ENCODE results near the gene KCNK2.
"Not testable (repeated sequence)": the region's sequence is repeated elsewhere in the genome, so short reads cannot be mapped to it uniquely, and the experiment has no call there.

KCNK2 gene

GRCh38 chr1:215160351-215160750 is 77.8 kb downstream of the KCNK2 start:
- no peak overlapping the region for H3K27ac Mint-ChIP-seq
- no peaks in the 10 kb centered on the region for H3K36me3 Mint-ChIP-seq (ENCODE audit: low read depth)
- ATAC-seq: no peak
- H3K4me3 Mint-ChIP-seq: no peak overlapping the region
- DNase-seq: no peak
- H3K4me1 Mint-ChIP-seq: no peaks in the 10 kb centered on the region
- H3K27me3 Mint-ChIP-seq: no peaks in the 10 kb centered on the region
- H3K9me3 Mint-ChIP-seq: peaks cover 17% of the 10 kb centered on the region

GRCh38 chr1:215163144-215163543 is 80.6 kb downstream of the KCNK2 start:
- H3K4me3 Mint-ChIP-seq; ATAC-seq; H3K36me3 Mint-ChIP-seq (ENCODE audit: low read depth); H3K27me3 Mint-ChIP-seq; H3K4me1 Mint-ChIP-seq; DNase-seq; H3K27ac Mint-ChIP-seq: not testable (repeated sequence)
- H3K9me3 Mint-ChIP-seq: peaks cover 17% of the 10 kb centered on the region

GRCh38 chr1:215166886-215167285 is 84.3 kb downstream of the KCNK2 start:
- H3K4me1 Mint-ChIP-seq: no peaks in the 10 kb centered on the region
- no peaks in the 10 kb centered on the region for H3K27me3 Mint-ChIP-seq
- no peak for DNase-seq
- ATAC-seq: no peak
- H3K36me3 Mint-ChIP-seq (ENCODE audit: low read depth): no peaks in the 10 kb centered on the region
- peaks cover 21% of the 10 kb centered on the region for H3K9me3 Mint-ChIP-seq
- H3K4me3 Mint-ChIP-seq: no peak overlapping the region
- no peak overlapping the region for H3K27ac Mint-ChIP-seq

- Mint-ChIP-seq H3K4me3 (no peak overlapping the region), H3K36me3 (ENCODE audit: low read depth) (no peaks in the 10 kb centered on the region), H3K9me3 (peaks cover 12% of the 10 kb centered on the region), H3K27ac (no peak overlapping the region), H3K4me1 (no peaks in the 10 kb centered on the region), H3K27me3 (no peaks in the 10 kb centered on the region)
- ATAC-seq (no peak), DNase-seq (no peak)
Observed at GRCh38 chr1:215181518-215181917, 99.0 kb downstream of the KCNK2 start.

GRCh38 chr1:215185067-215185620 is 102.6 kb downstream of the KCNK2 start:
- H3K36me3 Mint-ChIP-seq (ENCODE audit: low read depth): no peaks in the 10 kb centered on the region
- peaks cover 7% of the 10 kb centered on the region for H3K9me3 Mint-ChIP-seq
- H3K27me3 Mint-ChIP-seq: no peaks in the 10 kb centered on the region
- no peak for DNase-seq
- no peaks in the 10 kb centered on the region for H3K4me1 Mint-ChIP-seq
- no peak for ATAC-seq
- H3K27ac Mint-ChIP-seq: no peak overlapping the region
- H3K4me3 Mint-ChIP-seq: no peak overlapping the region

GRCh38 chr1:215188302-215188950 is 105.9 kb downstream of the KCNK2 start:
- peaks cover 2% of the 10 kb centered on the region for H3K27me3 Mint-ChIP-seq
- no peak for ATAC-seq
- no peaks in the 10 kb centered on the region for H3K4me1 Mint-ChIP-seq
- no peak for DNase-seq
- no peaks in the 10 kb centered on the region for H3K36me3 Mint-ChIP-seq (ENCODE audit: low read depth)
- no peak overlapping the region for H3K4me3 Mint-ChIP-seq
- H3K9me3 Mint-ChIP-seq: no peaks in the 10 kb centered on the region
- no peak overlapping the region for H3K27ac Mint-ChIP-seq

GRCh38 chr1:215192306-215192705 is 109.8 kb downstream of the KCNK2 start:
- no peaks in the 10 kb centered on the region for H3K9me3 Mint-ChIP-seq
- H3K4me3 Mint-ChIP-seq: no peak overlapping the region
- no peaks in the 10 kb centered on the region for H3K4me1 Mint-ChIP-seq
- no peak overlapping the region for H3K27ac Mint-ChIP-seq
- peaks cover 2% of the 10 kb centered on the region for H3K27me3 Mint-ChIP-seq
- ATAC-seq (no peak), DNase-seq (no peak)
- H3K36me3 Mint-ChIP-seq (ENCODE audit: low read depth): no peaks in the 10 kb centered on the region

- Mint-ChIP-seq H3K27me3 (no peaks in the 10 kb centered on the region), H3K4me3 (no peak overlapping the region), H3K9me3 (no peaks in the 10 kb centered on the region), H3K4me1 (no peaks in the 10 kb centered on the region), H3K36me3 (ENCODE audit: low read depth) (no peaks in the 10 kb centered on the region), H3K27ac (no peak overlapping the region)
- ATAC-seq (no peak), DNase-seq (no peak)
Observed at GRCh38 chr1:215198021-215198420, 115.5 kb downstream of the KCNK2 start.

- Mint-ChIP-seq H3K27me3 (no peaks in the 10 kb centered on the region), H3K9me3 (no peaks in the 10 kb centered on the region), H3K27ac (no peak overlapping the region), H3K4me1 (no peaks in the 10 kb centered on the region), H3K36me3 (ENCODE audit: low read depth) (no peaks in the 10 kb centered on the region), H3K4me3 (no peak overlapping the region)
- no peak for DNase-seq
- ATAC-seq: no peak
Observed at GRCh38 chr1:215200121-215200520, 117.6 kb downstream of the KCNK2 start.

- no peaks in the 10 kb centered on the region for H3K27me3 Mint-ChIP-seq
- no peaks in the 10 kb centered on the region for H3K36me3 Mint-ChIP-seq (ENCODE audit: low read depth)
- no peak for DNase-seq
- H3K27ac Mint-ChIP-seq: no peak overlapping the region
- H3K9me3 Mint-ChIP-seq: no peaks in the 10 kb centered on the region
- H3K4me1 Mint-ChIP-seq: no peaks in the 10 kb centered on the region
- no peak overlapping the region for H3K4me3 Mint-ChIP-seq
- ATAC-seq: no peak
Observed at GRCh38 chr1:215201283-215201682, 118.7 kb downstream of the KCNK2 start.

GRCh38 chr1:215202868-215203267 is 120.3 kb downstream of the KCNK2 start:
- Mint-ChIP-seq H3K36me3 (ENCODE audit: low read depth) (no peaks in the 10 kb centered on the region), H3K9me3 (no peaks in the 10 kb centered on the region), H3K27me3 (no peaks in the 10 kb centered on the region), H3K27ac (no peak overlapping the region), H3K4me1 (no peaks in the 10 kb centered on the region), H3K4me3 (no peak overlapping the region)
- DNase-seq: no peak
- ATAC-seq: no peak

- no peak overlapping the region for H3K27ac Mint-ChIP-seq
- H3K27me3 Mint-ChIP-seq: no peaks in the 10 kb centered on the region
- H3K9me3 Mint-ChIP-seq: no peaks in the 10 kb centered on the region
- no peaks in the 10 kb centered on the region for H3K36me3 Mint-ChIP-seq (ENCODE audit: low read depth)
- DNase-seq: no peak
- H3K4me3 Mint-ChIP-seq: no peak overlapping the region
- H3K4me1 Mint-ChIP-seq: no peaks in the 10 kb centered on the region
- no peak for ATAC-seq
Observed at GRCh38 chr1:215210167-215210566, 127.6 kb downstream of the KCNK2 start.

- no peak overlapping the region for H3K4me3 Mint-ChIP-seq
- DNase-seq (no peak), ATAC-seq (no peak)
- H3K36me3 Mint-ChIP-seq (ENCODE audit: low read depth): no peaks in the 10 kb centered on the region
- no peak overlapping the region for H3K27ac Mint-ChIP-seq
- H3K27me3 Mint-ChIP-seq: no peaks in the 10 kb centered on the region
- H3K9me3 Mint-ChIP-seq: no peaks in the 10 kb centered on the region
- no peaks in the 10 kb centered on the region for H3K4me1 Mint-ChIP-seq
Observed at GRCh38 chr1:215215846-215216245, 133.3 kb downstream of the KCNK2 start.

- H3K27ac Mint-ChIP-seq: no peak overlapping the region
- H3K36me3 Mint-ChIP-seq (ENCODE audit: low read depth): no peaks in the 10 kb centered on the region
- H3K4me1 Mint-ChIP-seq: no peaks in the 10 kb centered on the region
- ATAC-seq (no peak), DNase-seq (no peak)
- H3K27me3 Mint-ChIP-seq: no peaks in the 10 kb centered on the region
- no peaks in the 10 kb centered on the region for H3K9me3 Mint-ChIP-seq
- H3K4me3 Mint-ChIP-seq: no peak overlapping the region
Observed at GRCh38 chr1:215219372-215219771, 136.8 kb downstream of the KCNK2 start.

GRCh38 chr1:215220346-215220745 is 137.8 kb downstream of the KCNK2 start:
- Mint-ChIP-seq H3K9me3 (no peaks in the 10 kb centered on the region), H3K4me1 (no peaks in the 10 kb centered on the region), H3K27ac (no peak overlapping the region), H3K4me3 (no peak overlapping the region), H3K27me3 (no peaks in the 10 kb centered on the region), H3K36me3 (ENCODE audit: low read depth) (no peaks in the 10 kb centered on the region)
- no peak for ATAC-seq
- no peak for DNase-seq

GRCh38 chr1:215226757-215227156 is 144.2 kb downstream of the KCNK2 start:
- Mint-ChIP-seq H3K4me1 (no peaks in the 10 kb centered on the region), H3K9me3 (no peaks in the 10 kb centered on the region), H3K27ac (no peak overlapping the region), H3K4me3 (no peak overlapping the region), H3K27me3 (no peaks in the 10 kb centered on the region), H3K36me3 (ENCODE audit: low read depth) (no peaks in the 10 kb centered on the region)
- ATAC-seq (no peak), DNase-seq (no peak)
